K562 (cell line): ENCODE data around the gene ZNF565. TPM values are rescaled to one million over a fixed set of nuclear protein-coding genes. Genes with fewer than 3 reads are reported as not detected.
A peak's percentile ranks its signal among the peaks of the same experiment; 100 is the strongest.

Source experiments
- ARID4B ChIP-seq: sonication (generic); formaldehyde crosslinking; IDR thresholded peaks from 2 replicates; pipeline ENCODE4 v1.8.0; 2022; ENCODE audit warnings: mild to moderate bottlenecking, missing genetic modification reagents
- CCNT2 ChIP-seq: IDR thresholded peaks from 2 replicates; pipeline ENCODE4 v1.6.1; 2011; ENCODE audit warnings: borderline replicate concordance, low read depth, mild to moderate bottlenecking, moderate library complexity, mixed read lengths, low read length; ENCODE audit not compliant: insufficient read length; ENCODE audit errors: extremely low read depth
- DLX4 ChIP-seq: fragments of 250-450 bp; sonication (Bioruptor Pico); IDR thresholded peaks from 2 replicates; pipeline ENCODE4 v1.6.1; 2021; ENCODE audit warnings: mild to moderate bottlenecking
- ELF2 ChIP-seq: fragments of 250-450 bp; sonication (Bioruptor Pico); IDR thresholded peaks from 2 replicates; pipeline ENCODE4 v1.5.0; 2021; ENCODE audit warnings: mild to moderate bottlenecking
- FOXK2 ChIP-seq, 2 experiments: fragments of 450-650 bp; IDR thresholded peaks in 1 of 2; conservative IDR thresholded peaks in 1 of 2; 2 replicates each; pipeline ENCODE4 v1.6.1; 2016; ENCODE audit warnings: low read depth in 2 of 2, mild to moderate bottlenecking in 1 of 2
- GABPB2 ChIP-seq: fragments of 250-450 bp; sonication (Bioruptor Pico); conservative IDR thresholded peaks from 2 replicates; pipeline ENCODE4 v1.5.1; 2021; ENCODE audit warnings: mild to moderate bottlenecking
- HNRNPL ChIP-seq: fragments of 200-400 bp; formaldehyde crosslinking; IDR thresholded peaks from 2 replicates; pipeline ENCODE4 v1.6.1; 2017; ENCODE audit warnings: low read depth, mild to moderate bottlenecking, low read length
- KDM2B ChIP-seq: fragments of 250-450 bp; sonication (Bioruptor Pico); IDR thresholded peaks from 2 replicates; pipeline ENCODE4 v1.8.0; 2021; ENCODE audit warnings: mild to moderate bottlenecking, moderate library complexity
- L3MBTL2 ChIP-seq: fragments of 450-650 bp; IDR thresholded peaks from 2 replicates; pipeline ENCODE4 v1.6.1; 2016; ENCODE audit warnings: mild to moderate bottlenecking, moderate library complexity
- NFIC ChIP-seq: fragments of 450-650 bp; IDR thresholded peaks from 2 replicates; pipeline ENCODE4 v1.6.1; 2017; ENCODE audit warnings: mild to moderate bottlenecking, inconsistent platforms
- PCBP2 ChIP-seq: fragments of 200-400 bp; formaldehyde crosslinking; IDR thresholded peaks from 2 replicates; pipeline ENCODE4 v1.6.1; 2018; ENCODE audit warnings: low read length, low read depth, mild to moderate bottlenecking, moderate library complexity; ENCODE audit not compliant: poor library complexity, severe bottlenecking
- RFX5 ChIP-seq: IDR thresholded peaks from 2 replicates; pipeline ENCODE4 v1.6.1; 2011; ENCODE audit warnings: low read depth, mild to moderate bottlenecking, improper control_type of control experiment, low read length
- RUNX1 ChIP-seq: sonication (generic); IDR thresholded peaks from 2 replicates; pipeline ENCODE4 v1.6.1; 2016; ENCODE audit warnings: antibody characterized with exemption, low read depth
- SMAD2 ChIP-seq: fragments of 150-350 bp; IDR thresholded peaks from 2 replicates; pipeline ENCODE4 v1.6.1; 2014; ENCODE audit warnings: low read depth, mild to moderate bottlenecking, low read length
- SPI1 ChIP-seq: IDR thresholded peaks from 2 replicates; pipeline ENCODE4 v1.6.1; 2011; ENCODE audit warnings: low read depth, low read length, control low read depth, borderline replicate concordance
- TCF7 ChIP-seq: sonication (generic); IDR thresholded peaks from 2 replicates; pipeline ENCODE4 v1.6.1; 2016; ENCODE audit warnings: antibody characterized with exemption, borderline replicate concordance
- ZBTB5 ChIP-seq: fragments of 450-650 bp; IDR thresholded peaks from 2 replicates; pipeline ENCODE4 v1.6.1; 2017; ENCODE audit warnings: antibody characterized with exemption
- ZNF175 ChIP-seq: fragments of 200-800 bp; sonication (Bioruptor generic); IDR thresholded peaks from 2 replicates; pipeline ENCODE4 v1.6.1; 2016; ENCODE audit warnings: low read depth, mild to moderate bottlenecking, missing genetic modification characterization, missing compliant biosample characterization
- ZNF282 ChIP-seq: sonication (generic); formaldehyde crosslinking; IDR thresholded peaks from 2 replicates; pipeline ENCODE4 v1.8.1; 2023; ENCODE audit warnings: missing genetic modification reagents
- polyA plus RNA-seq, 8 experiments: library from polyadenylated mRNA; depleted of rRNA in 4 of 8; stranded (reverse) in 5 of 8; unstranded in 3 of 8; fragments of >200 nt; fragmentation: Nextera tagmentation in 2 of 8; fragmentation: Illumina TruSeq in 1 of 8; extraction: Ambion mirVana in 2 of 8; extraction: Trizol in 1 of 8; gene quantifications; 2 replicates each; pipeline versions ENCODE4 v1.2.1 to v1.2.3, GENCODE V29; 2011 to 2014; ENCODE audit warnings: inconsistent platforms in 1 of 8, missing spikeins in 1 of 8
- total RNA-seq, 7 experiments: library from RNA; depleted of rRNA in 6 of 7; stranded (reverse); fragments of >200 nt in 6 of 7; fragmentation: Illumina TruSeq in 2 of 7; extraction: Trizol in 2 of 7; gene quantifications; 2 replicates each; pipeline versions ENCODE4 v1.2.1 to v1.2.3, GENCODE V29; 2011 to 2021; ENCODE audit warnings: low replicate concordance in 1 of 7
- TF ChIP-seq, protein P1 (sequence below): sonication (generic); formaldehyde crosslinking; IDR thresholded peaks from 2 replicates; pipeline ENCODE4 v1.8.1; 2023; ENCODE audit warnings: mild to moderate bottlenecking, missing genetic modification reagents

Gene ZNF565
- total and polyA plus RNA-seq, 9 of the 15 experiments (the other 6 are each of a cell fraction or from before 2014, with no cell fraction given), result 1.3 to 3.2 (median 2.6) TPM

- TF ChIP-seq ELF2 (peak; percentile 59; the same call in 1 of the 2 replicates), PCBP2 (no peak), RFX5 (no peak), RUNX1 (0 out of 2 replicates have a peak, but pooled peaks have one; percentile 76), HNRNPL (no peak), ZBTB5 (no peak), ARID4B (CRISPR knock-in tag) (no peak), ZNF175 (CRISPR knock-in tag) (no peak; the same call in 1 of the 2 replicates), DLX4 (CRISPR knock-in tag) (no peak), FOXK2 (conservative IDR thresholded peaks at IDR 0.05 in 1 of 2, IDR thresholded peaks at IDR 0.05 in 1 of 2; ENCODE audit: low read depth in 2 of 2) (0 out of 4 replicates have a peak, but pooled peaks have one; percentile 21 to 35), SPI1 (no peak), TCF7 (no peak), KDM2B (no peak), CCNT2 (peak; percentile 98), GABPB2 (CRISPR knock-in tag) (no peak), SMAD2 (no peak), L3MBTL2 (peak; percentile 85), ZNF282 (no peak), NFIC (peak; percentile 30; the same call in 1 of the 2 replicates)
- TF ChIP-seq, protein P1, sequence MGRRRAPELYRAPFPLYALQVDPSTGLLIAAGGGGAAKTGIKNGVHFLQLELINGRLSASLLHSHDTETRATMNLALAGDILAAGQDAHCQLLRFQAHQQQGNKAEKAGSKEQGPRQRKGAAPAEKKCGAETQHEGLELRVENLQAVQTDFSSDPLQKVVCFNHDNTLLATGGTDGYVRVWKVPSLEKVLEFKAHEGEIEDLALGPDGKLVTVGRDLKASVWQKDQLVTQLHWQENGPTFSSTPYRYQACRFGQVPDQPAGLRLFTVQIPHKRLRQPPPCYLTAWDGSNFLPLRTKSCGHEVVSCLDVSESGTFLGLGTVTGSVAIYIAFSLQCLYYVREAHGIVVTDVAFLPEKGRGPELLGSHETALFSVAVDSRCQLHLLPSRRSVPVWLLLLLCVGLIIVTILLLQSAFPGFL (CRISPR knock-in tag), result 0 out of 2 replicates have a peak, but pooled peaks have one; percentile 84
Observed at GRCh38 chr19:36139473-36140303, 74.8 kb downstream of the ZNF565 start, which contains the start of gene CAPNS1 (continued).
